GM20000 (cell line): Measurements from ENCODE around the gene ZNF407.

Experiments used
- DNase-seq: peaks from one replicate; pipeline ENCODE4 v3.0.0; 2012; ENCODE audit warnings: low spot score
- CTCF ChIP-seq: IDR thresholded peaks from 2 replicates; pipeline ENCODE4 v1.5.1; 2012; ENCODE audit warnings: mild to moderate bottlenecking, control low read depth; ENCODE audit errors: extremely low read depth, missing control alignments

Gene ZNF407

GRCh38 chr18:74637070-74637469 is 39.4 kb downstream of the ZNF407 start:
- no peak for DNase-seq
- TF ChIP-seq CTCF = no peak

- no peak for DNase-seq
Measured at GRCh38 chr18:74638210-74638609, 40.5 kb downstream of the ZNF407 start.

GRCh38 chr18:74644713-74645112 is 47.0 kb downstream of the ZNF407 start:
- TF ChIP-seq CTCF = no peak

More at GRCh38 chr18:74638210-74638609, 40.5 kb downstream of the ZNF407 start:
- TF ChIP-seq CTCF = no peak

GRCh38 chr18:74645679-74646078 is 48.0 kb downstream of the ZNF407 start:
- DNase-seq = no peak
- TF ChIP-seq CTCF = no peak

More at GRCh38 chr18:74644713-74645112, 47.0 kb downstream of the ZNF407 start:
- no peak for DNase-seq

- TF ChIP-seq CTCF = no peak
- no peak for DNase-seq
Measured at GRCh38 chr18:74651327-74652128, 53.9 kb downstream of the ZNF407 start.

GRCh38 chr18:74652392-74652988 is 54.8 kb downstream of the ZNF407 start:
- peak; percentile 41 for TF ChIP-seq CTCF
- DNase-seq = peak; percentile 25

- no peak for DNase-seq
- no peak for TF ChIP-seq CTCF
Measured at GRCh38 chr18:74654638-74655037, 57.0 kb downstream of the ZNF407 start.
